Measurements from ENCODE around the gene JCAD. TPM values are rescaled to one million over a fixed set of nuclear protein-coding genes. Genes with fewer than 3 reads are reported as not detected.

JCAD gene
- total and polyA plus RNA-seq, 9 of the 15 experiments (the other 6 are each of a cell fraction or from before 2014, with no cell fraction given) = not detected

DNA sequence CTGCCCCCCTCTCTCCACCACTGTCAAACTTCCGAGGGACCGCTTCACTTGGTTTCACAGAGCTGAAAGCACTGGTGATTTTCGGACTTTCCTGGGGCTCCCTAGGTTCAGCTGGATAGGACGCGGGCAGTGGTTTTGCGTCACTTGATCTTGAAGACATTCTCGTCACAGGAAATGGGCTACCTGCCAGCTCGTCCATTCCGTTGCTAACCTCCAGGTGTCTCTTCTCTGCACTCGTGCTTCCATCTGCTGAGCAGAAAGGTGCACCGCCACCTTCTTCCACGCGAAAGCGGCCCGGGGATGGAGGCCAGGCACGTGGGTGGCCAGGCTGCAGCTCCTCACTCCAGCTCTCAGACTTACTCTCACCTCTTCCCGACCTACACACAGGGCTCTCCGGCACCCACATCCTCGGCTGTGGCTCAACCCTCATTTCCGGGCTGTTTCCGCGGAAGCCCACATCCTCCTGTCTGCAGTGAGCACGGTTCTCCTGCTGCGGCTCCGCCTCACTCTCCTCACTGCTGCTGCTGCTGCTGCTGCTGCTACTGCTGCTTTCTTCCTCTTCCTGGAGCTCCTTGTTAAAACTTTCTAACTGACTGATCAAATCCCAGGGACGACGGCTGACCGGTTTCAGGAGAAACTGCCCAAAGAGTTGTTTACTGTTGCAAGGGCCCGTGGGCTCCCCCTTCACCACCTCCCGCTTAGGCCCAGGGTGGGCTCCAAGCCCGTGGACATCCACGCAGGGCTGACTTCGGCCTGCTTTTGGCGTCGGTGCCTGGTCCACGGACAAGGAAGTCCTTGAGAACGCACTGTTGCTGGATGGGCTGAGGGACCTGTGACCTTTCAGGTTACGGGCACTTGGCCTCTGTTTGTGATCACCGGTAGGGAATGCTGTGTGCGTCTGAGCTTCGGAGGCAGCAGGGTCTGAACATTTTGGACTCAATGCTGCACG is 32.1 kb downstream of the JCAD start (continued):
- TF ChIP-seq, protein P1, sequence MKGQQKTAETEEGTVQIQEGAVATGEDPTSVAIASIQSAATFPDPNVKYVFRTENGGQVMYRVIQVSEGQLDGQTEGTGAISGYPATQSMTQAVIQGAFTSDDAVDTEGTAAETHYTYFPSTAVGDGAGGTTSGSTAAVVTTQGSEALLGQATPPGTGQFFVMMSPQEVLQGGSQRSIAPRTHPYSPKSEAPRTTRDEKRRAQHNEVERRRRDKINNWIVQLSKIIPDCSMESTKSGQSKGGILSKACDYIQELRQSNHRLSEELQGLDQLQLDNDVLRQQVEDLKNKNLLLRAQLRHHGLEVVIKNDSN (CRISPR knock-in tag; IDR thresholded peaks at IDR 0.05) = 0 out of 2 replicates have a peak, but pooled peaks have one; percentile 11

DNA sequence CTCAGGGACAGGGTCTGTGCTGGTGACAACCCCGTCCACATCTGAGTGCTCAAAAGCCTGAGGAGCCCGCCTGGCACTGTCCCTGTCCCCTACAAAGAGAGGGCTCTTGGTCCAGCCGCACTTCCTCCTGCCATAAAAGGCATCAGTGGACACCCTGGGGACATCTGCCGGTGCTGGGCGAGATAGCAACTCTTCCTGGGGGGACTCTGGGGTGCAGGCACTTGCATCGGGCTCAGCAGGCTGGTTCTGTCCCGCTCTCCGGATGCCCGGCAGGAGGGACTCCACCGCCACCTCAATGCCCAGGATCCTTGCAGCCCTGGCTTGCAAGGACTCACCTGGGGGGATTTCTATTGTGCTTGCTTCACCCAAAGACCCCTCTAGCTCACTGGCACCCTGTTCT is 32.8 kb downstream of the JCAD start:
- BruUV-seq (replicated peaks) = no TSS peak
- no peak overlapping the region for H3K27ac ChIP-seq (ENCODE audit: extremely low read depth, low read depth, low read length)
- H4K20me1 ChIP-seq (replicated peaks; ENCODE audit: control insufficient read depth, insufficient read depth, low read length) = 0 out of 2 replicates have a peak, but pooled peaks cover 6% of the 10 kb centered on the region
- peaks cover 2 to 13% of the 10 kb centered on the region in 2 experiments; a peak in 2 of 5 replicates for H3K4me1 ChIP-seq (replicated peaks in 1 of 2; ENCODE audit: control insufficient read depth in 2 of 2, insufficient read depth in 2 of 2, low read length in 2 of 2)
- no peak overlapping the region for H2AFZ ChIP-seq (ENCODE audit: low read depth, low read length)
- WGBS (ENCODE audit: insufficient coverage, low coverage, missing lambda C conversion rate) = 16% methylated on average over 10 of the region's 10 CpGs
- intact Hi-C loops (cut with micrococcal nuclease) (no loop called here), in situ Hi-C loops (cut with MboI) (no loop called here)
- no peak overlapping the region for H3K9ac ChIP-seq (ENCODE audit: insufficient read depth in 1 of 2, low read depth in 2 of 2, low read length in 2 of 2)
- H3K79me2 ChIP-seq (ENCODE audit: control insufficient read depth, insufficient read depth, low read length) = no peaks in the 10 kb centered on the region
- H3K9me3 ChIP-seq (replicated peaks; ENCODE audit: control insufficient read depth, insufficient read depth, low read depth, low read length) = no peaks in the 10 kb centered on the region
- ChIA-PET CTCF (ENCODE audit: low intra/inter-chr PET ratio) (no interaction called here), POLR2A (interaction anchor here (0.7 kb wide), 1 partner anchor 23 kb away, joined by 4 read pairs; no protein-coding TSS in a partner anchor)
- DNase-seq (ENCODE audit: extremely low read depth in 1 of 4, low spot score in 3 of 4) = no peak
- FAIRE-seq = no peak
- no peaks in the 10 kb centered on the region for H3K36me3 ChIP-seq (ENCODE audit: control insufficient read depth, insufficient read depth, low read length)
- H3K9me1 ChIP-seq (ENCODE audit: control insufficient read depth, insufficient read depth, low read length) = no peaks in the 10 kb centered on the region
- peaks cover 43 to 61% of the 10 kb centered on the region in 2 experiments for H3K27me3 ChIP-seq (ENCODE audit: control insufficient read depth in 2 of 2, insufficient read depth in 2 of 2, low read length in 2 of 2)
- no peak overlapping the region for H3K4me2 ChIP-seq (ENCODE audit: insufficient read depth, low read length)
- ATAC-seq = peak; percentile 28; the same call in 1 of the 3 replicates
- H3K4me3 ChIP-seq = no peak overlapping the region
- TF ChIP-seq PHF20 (IDR thresholded peaks at IDR 0.05; ENCODE audit: partially characterized antibody) (no peak), TCF7L2 (IDR thresholded peaks at IDR 0.05; ENCODE audit: low read depth, low read length) (no peak), SREBF1 (IDR thresholded peaks at IDR 0.05; ENCODE audit: borderline replicate concordance, low read depth, low read length) (no peak), SRF (CRISPR knock-in tag; IDR thresholded peaks at IDR 0.05) (peak in 1 of 2 experiments; percentile 89; a peak in 2 of 4 replicates), KDM2B (CRISPR knock-in tag; IDR thresholded peaks at IDR 0.05) (no peak), KAT7 (CRISPR knock-in tag; IDR thresholded peaks at IDR 0.05; ENCODE audit: borderline replicate concordance) (no peak), TAF7 (tag; IDR thresholded peaks at IDR 0.05) (no peak), ZNF507 (tag; conservative IDR thresholded peaks at IDR 0.05) (no peak), BRD4 (IDR thresholded peaks at IDR 0.05) (no peak)
- TF ChIP-seq, protein P2, sequence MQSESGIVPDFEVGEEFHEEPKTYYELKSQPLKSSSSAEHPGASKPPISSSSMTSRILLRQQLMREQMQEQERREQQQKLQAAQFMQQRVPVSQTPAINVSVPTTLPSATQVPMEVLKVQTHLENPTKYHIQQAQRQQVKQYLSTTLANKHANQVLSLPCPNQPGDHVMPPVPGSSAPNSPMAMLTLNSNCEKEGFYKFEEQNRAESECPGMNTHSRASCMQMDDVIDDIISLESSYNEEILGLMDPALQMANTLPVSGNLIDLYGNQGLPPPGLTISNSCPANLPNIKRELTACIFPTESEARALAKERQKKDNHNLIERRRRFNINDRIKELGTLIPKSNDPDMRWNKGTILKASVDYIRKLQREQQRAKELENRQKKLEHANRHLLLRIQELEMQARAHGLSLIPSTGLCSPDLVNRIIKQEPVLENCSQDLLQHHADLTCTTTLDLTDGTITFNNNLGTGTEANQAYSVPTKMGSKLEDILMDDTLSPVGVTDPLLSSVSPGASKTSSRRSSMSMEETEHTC (IDR thresholded peaks at IDR 0.05) = no peak
- TF ChIP-seq, protein P3, sequence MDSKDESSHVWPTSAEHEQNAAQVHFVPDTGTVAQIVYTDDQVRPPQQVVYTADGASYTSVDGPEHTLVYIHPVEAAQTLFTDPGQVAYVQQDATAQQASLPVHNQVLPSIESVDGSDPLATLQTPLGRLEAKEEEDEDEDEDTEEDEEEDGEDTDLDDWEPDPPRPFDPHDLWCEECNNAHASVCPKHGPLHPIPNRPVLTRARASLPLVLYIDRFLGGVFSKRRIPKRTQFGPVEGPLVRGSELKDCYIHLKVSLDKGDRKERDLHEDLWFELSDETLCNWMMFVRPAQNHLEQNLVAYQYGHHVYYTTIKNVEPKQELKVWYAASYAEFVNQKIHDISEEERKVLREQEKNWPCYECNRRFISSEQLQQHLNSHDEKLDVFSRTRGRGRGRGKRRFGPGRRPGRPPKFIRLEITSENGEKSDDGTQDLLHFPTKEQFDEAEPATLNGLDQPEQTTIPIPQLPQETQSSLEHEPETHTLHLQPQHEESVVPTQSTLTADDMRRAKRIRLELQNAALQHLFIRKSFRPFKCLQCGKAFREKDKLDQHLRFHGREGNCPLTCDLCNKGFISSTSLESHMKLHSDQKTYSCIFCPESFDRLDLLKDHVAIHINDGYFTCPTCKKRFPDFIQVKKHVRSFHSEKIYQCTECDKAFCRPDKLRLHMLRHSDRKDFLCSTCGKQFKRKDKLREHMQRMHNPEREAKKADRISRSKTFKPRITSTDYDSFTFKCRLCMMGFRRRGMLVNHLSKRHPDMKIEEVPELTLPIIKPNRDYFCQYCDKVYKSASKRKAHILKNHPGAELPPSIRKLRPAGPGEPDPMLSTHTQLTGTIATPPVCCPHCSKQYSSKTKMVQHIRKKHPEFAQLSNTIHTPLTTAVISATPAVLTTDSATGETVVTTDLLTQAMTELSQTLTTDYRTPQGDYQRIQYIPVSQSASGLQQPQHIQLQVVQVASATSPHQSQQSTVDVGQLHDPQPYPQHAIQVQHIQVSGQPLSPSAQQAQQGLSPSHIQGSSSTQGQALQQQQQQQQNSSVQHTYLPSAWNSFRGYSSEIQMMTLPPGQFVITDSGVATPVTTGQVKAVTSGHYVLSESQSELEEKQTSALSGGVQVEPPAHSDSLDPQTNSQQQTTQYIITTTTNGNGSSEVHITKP (IDR thresholded peaks at IDR 0.05; ENCODE audit: partially characterized antibody) = peak; percentile 37

All from K562 (cell line).